HepG2 (cell line): ENCODE measurements around the gene PMEL. TPM values are rescaled to one million over a fixed set of nuclear protein-coding genes. Genes with fewer than 3 reads are reported as not detected.
A peak's percentile ranks its signal among the peaks of the same experiment; 100 is the strongest.

Experiments
- ARID4A ChIP-seq: sonication (generic); formaldehyde crosslinking; IDR thresholded peaks from 2 replicates; pipeline ENCODE4 v1.5.0; 2020; ENCODE audit warnings: mild to moderate bottlenecking, missing genetic modification reagents, borderline replicate concordance
- ATF7 ChIP-seq, 2 experiments: fragments of 450-650 bp in 1 of 2; sonication (generic) in 1 of 2; formaldehyde crosslinking in 1 of 2; IDR thresholded peaks; 2 replicates each; pipeline versions ENCODE4 v1.4.0 to v1.6.1; 2016 to 2020; ENCODE audit warnings: antibody characterized with exemption in 1 of 2, mild to moderate bottlenecking in 1 of 2, missing genetic modification reagents in 1 of 2
- JARID2 ChIP-seq: sonication (generic); formaldehyde crosslinking; IDR thresholded peaks from 2 replicates; pipeline ENCODE4 v1.8.1; 2023; ENCODE audit warnings: missing genetic modification reagents, inconsistent platforms; ENCODE audit not compliant: insufficient replicate concordance
- KLF11 ChIP-seq: IDR thresholded peaks from 2 replicates; pipeline ENCODE4 v1.6.1; 2016; ENCODE audit warnings: missing compliant biosample characterization
- KLF6 ChIP-seq: IDR thresholded peaks from 2 replicates; pipeline ENCODE4 v1.8.0; 2016; ENCODE audit warnings: missing biosample characterization, missing genetic modification reagents
- MEIS1 ChIP-seq: sonication (generic); formaldehyde crosslinking; IDR thresholded peaks from 2 replicates; pipeline ENCODE4 v1.9.0; 2021; ENCODE audit warnings: mild to moderate bottlenecking, missing genetic modification reagents, moderate library complexity, borderline replicate concordance
- SKI ChIP-seq: fragments of 450-650 bp; IDR thresholded peaks from one replicate; pipeline ENCODE4 v1.6.1; 2018; ENCODE audit warnings: mild to moderate bottlenecking; ENCODE audit not compliant: partially characterized antibody
- SP5 ChIP-seq: IDR thresholded peaks from 2 replicates; pipeline ENCODE4 v1.6.1; 2016; ENCODE audit warnings: low read depth, borderline replicate concordance
- WIZ ChIP-seq: sonication (generic); formaldehyde crosslinking; IDR thresholded peaks from 2 replicates; pipeline ENCODE4 v1.5.1; 2020; ENCODE audit warnings: mild to moderate bottlenecking, missing genetic modification reagents
- ZBTB25 ChIP-seq: IDR thresholded peaks from 2 replicates; pipeline ENCODE4 v1.6.1; 2018; ENCODE audit warnings: missing genetic modification reagents
- ZMYM2 ChIP-seq: sonication (generic); formaldehyde crosslinking; IDR thresholded peaks from 2 replicates; pipeline ENCODE4 v1.8.0; 2022; ENCODE audit warnings: mild to moderate bottlenecking, missing genetic modification reagents
- ZNF124 ChIP-seq: sonication (generic); formaldehyde crosslinking; IDR thresholded peaks from 2 replicates; pipeline ENCODE4 v1.4.0; 2020; ENCODE audit warnings: missing genetic modification reagents
- ZNF407 ChIP-seq: sonication (generic); formaldehyde crosslinking; IDR thresholded peaks from one replicate; pipeline ENCODE4 v1.5.1; 2020; ENCODE audit warnings: mild to moderate bottlenecking, missing genetic modification reagents; ENCODE audit errors: not compliant biosample characterization
- ZNF639 ChIP-seq: conservative IDR thresholded peaks from 2 replicates; pipeline ENCODE4 v1.6.1; 2018; ENCODE audit warnings: missing genetic modification reagents
- polyA plus RNA-seq, 8 experiments: library from polyadenylated mRNA; depleted of rRNA in 3 of 8; stranded (reverse) in 7 of 8; unstranded in 1 of 8; fragments of >200 nt; fragmentation: Illumina TruSeq in 4 of 8; extraction: Trizol in 4 of 8; gene quantifications; 2 replicates each; pipeline versions ENCODE4 v1.2.1 to v1.2.3, GENCODE V29; 2011 to 2016; ENCODE audit warnings: low read depth in 4 of 8, missing spikeins in 1 of 8, mixed read lengths in 1 of 8; ENCODE audit not compliant: insufficient read depth in 1 of 8
- total RNA-seq, 5 experiments: library from RNA; depleted of rRNA; stranded (reverse); fragments of >200 nt; fragmentation: Illumina TruSeq; extraction: Trizol; gene quantifications; 2 replicates each; pipeline ENCODE4 v1.2.3, GENCODE V29; 2016; ENCODE audit warnings: low read depth in 1 of 5

Gene PMEL
- total and polyA plus RNA-seq, 2 of the 13 experiments (the other 11 are each of a cell fraction or from before 2014, with no cell fraction given), result 0.49 to 3.3 TPM

GRCh38 chr12:55940065-55940732, 25.6 kb downstream of the PMEL start (continued):
- TF ChIP-seq ARID4A (CRISPR knock-in tag) (peak; percentile 63), SKI (no peak), WIZ (CRISPR knock-in tag) (no peak), KLF6 (CRISPR knock-in tag) (no peak), ZBTB25 (CRISPR knock-in tag) (no peak), ZNF639 (CRISPR knock-in tag) (no peak), JARID2 (CRISPR knock-in tag) (no peak), KLF11 (CRISPR knock-in tag) (no peak), ZMYM2 (CRISPR knock-in tag) (no peak), SP5 (peak; percentile 35; the same call in 1 of the 2 replicates), MEIS1 (CRISPR knock-in tag) (no peak), ATF7 (IDR thresholded peaks at IDR 0.05) (no peak), ATF7 (CRISPR knock-in tag; IDR thresholded peaks at IDR 0.05) (peak; percentile 55; the same call in 1 of the 2 replicates), ZNF407 (CRISPR knock-in tag) (peak; percentile 65), ZNF124 (CRISPR knock-in tag) (0 out of 2 replicates have a peak, but pooled peaks have one; percentile 35)
